Panc1 (cell line): ENCODE data around the gene DPAGT1. TPM values are rescaled to one million over a fixed set of nuclear protein-coding genes. Genes with fewer than 3 reads are reported as not detected.
A peak's percentile ranks its signal among the peaks of the same experiment; 100 is the strongest.

Experiments used
- ATAC-seq: fragments of 200-7000 bp; cut with Tn5 transposase; 2 replicates; pipeline ENCODE4 v1.9.1; 2020; ENCODE audit warnings: mild to moderate bottlenecking, moderate library complexity
- BruUV-seq: library from RNA; stranded (reverse); fragments of 400-500 nt; replicated peaks from 2 replicates; lab custom pipeline; 2021; lab: Mats Ljungman, UMichigan
- CTCF ChIA-PET: fragments of 300-600 bp; sonication (Branson Sonifier 250); formaldehyde crosslinking; loops from one replicate; lab custom pipeline; 2022; ENCODE audit warnings: antibody characterized with exemption; lab: Charles Lee
- POLR2A ChIA-PET: fragments of 300-600 bp; sonication (Branson Sonifier 250); formaldehyde crosslinking; loops from one replicate; lab custom pipeline; 2022; ENCODE audit warnings: antibody characterized with exemption; lab: Charles Lee
- DNase-seq: peaks from one replicate; pipeline ENCODE4 v3.0.0-alpha.2; 2010; ENCODE audit warnings: low read depth, low spot score
- H3K27ac ChIP-seq: 2 replicates; pipeline ENCODE4 v1.5.1; 2011; ENCODE audit warnings: mild to moderate bottlenecking, low read length, inconsistent platforms
- H3K27me3 ChIP-seq: fragments of 200-500 bp; sonication (Bioruptor generic); 2 replicates; pipeline ENCODE4 v1.6.0; 2014; ENCODE audit warnings: low read length, inconsistent platforms; ENCODE audit not compliant: control insufficient read depth, insufficient read depth
- H3K36me3 ChIP-seq: fragments of 200-500 bp; sonication (Bioruptor generic); 2 replicates; pipeline ENCODE4 v1.5.1; 2014; ENCODE audit warnings: inconsistent platforms, mild to moderate bottlenecking, low read length, moderate library complexity; ENCODE audit not compliant: control insufficient read depth, insufficient read depth
- H3K4me1 ChIP-seq: 2 replicates; pipeline ENCODE4 v1.5.1; 2011; ENCODE audit warnings: inconsistent platforms, mild to moderate bottlenecking, low read length, moderate library complexity; ENCODE audit not compliant: control insufficient read depth, insufficient read depth
- H3K4me3 ChIP-seq, 2 experiments: 2 replicates each; pipeline ENCODE4 v1.5.1; 2011 to 2012; ENCODE audit warnings: low read depth in 2 of 2, low read length in 2 of 2, mild to moderate bottlenecking in 2 of 2, inconsistent platforms in 1 of 2, moderate library complexity in 1 of 2
- H3K9me3 ChIP-seq: fragments of 200-500 bp; sonication (Bioruptor generic); 2 replicates; pipeline ENCODE4 v1.5.1; 2014; ENCODE audit warnings: low read depth, mild to moderate bottlenecking, inconsistent platforms, low read length, moderate library complexity; ENCODE audit not compliant: control insufficient read depth, insufficient read depth
- CTCF ChIP-seq: fragments of 450-650 bp; IDR thresholded peaks from 2 replicates; pipeline ENCODE4 v1.5.1; 2017; ENCODE audit warnings: mild to moderate bottlenecking
- POLR2AphosphoS5 ChIP-seq: IDR thresholded peaks from 2 replicates; pipeline ENCODE4 v1.6.1; 2012; ENCODE audit warnings: mild to moderate bottlenecking, low read depth, low read length, moderate library complexity
- REST ChIP-seq, 2 experiments: IDR thresholded peaks; 2 replicates each; pipeline ENCODE4 v1.6.1; 2011 to 2012; ENCODE audit warnings: low read depth in 2 of 2, control low read depth in 1 of 2, low read length in 1 of 2, mild to moderate bottlenecking in 1 of 2, moderate library complexity in 1 of 2; ENCODE audit not compliant: insufficient read depth in 1 of 2
- SIN3A ChIP-seq: IDR thresholded peaks from 2 replicates; pipeline ENCODE4 v1.6.1; 2012; ENCODE audit warnings: low read depth, mild to moderate bottlenecking, low read length, moderate library complexity, borderline replicate concordance; ENCODE audit not compliant: insufficient read depth
- TCF7L2 ChIP-seq: IDR thresholded peaks from 2 replicates; pipeline ENCODE4 v1.6.1; 2011; ENCODE audit warnings: mild to moderate bottlenecking, low read depth, low read length, inconsistent platforms
- in situ Hi-C: cut with HindIII; loops from 2 replicates; pipeline ENCODE4 v1.10.0; 2016; ENCODE audit warnings: low sequenced_read_pairs, low pct_unique_long_range_greater_than_20kb
- intact Hi-C: fragments of 100-400 bp; cut with micrococcal nuclease; formaldehyde crosslinking; loops from one replicate; pipeline ENCODE4 v1.10.0; 2022; ENCODE audit not compliant: unreplicated experiment
- total RNA-seq: library from RNA; stranded (reverse); gene quantifications from one replicate; pipeline ENCODE4 v1.2.1, GENCODE V29; 2021; ENCODE audit not compliant: unreplicated experiment

DPAGT1 gene
- total RNA-seq, 1 experiment from 2014 or later, result 72.1 TPM

GRCh38 chr11:119093942-119094815 is 7.5 kb downstream of the DPAGT1 start:
- DNase-seq (no peak), ATAC-seq (no peak; the same call in 1 of the 2 replicates)
- ChIA-PET POLR2A (interaction anchor here (0.6 to 0.7 kb wide), 2 partner anchors 9 to 116 kb away, joined by 3 read pairs; no protein-coding TSS in a partner anchor), CTCF (no interaction called here)
- Histone ChIP-seq H3K4me1 (peaks cover 18% of the 10 kb centered on the region), H3K4me3 (peak overlapping the region; percentile 81 to 94), H3K36me3 (peaks cover 12% of the 10 kb centered on the region), H3K9me3 (no peaks in the 10 kb centered on the region), H3K27me3 (no peaks in the 10 kb centered on the region), H3K27ac (peak overlapping the region; percentile 84)
- in situ Hi-C loops, result no loop called here
- TF ChIP-seq SIN3A (peak; percentile 11; the same call in 1 of the 2 replicates), POLR2AphosphoS5 (peak; percentile 59; the same call in 1 of the 2 replicates), TCF7L2 (no peak), CTCF (no peak), REST (IDR thresholded peaks at IDR 0.05; ENCODE audit: insufficient read depth in 1 of 2, low read depth in 2 of 2, low read length in 1 of 2) (no peak)
- TSS peak; percentile 87 for BruUV-seq
- intact Hi-C loops, result no loop called here

- TF ChIP-seq SIN3A (peak; percentile 30; the same call in 1 of the 2 replicates), CTCF (no peak), POLR2AphosphoS5 (no peak; the same call in 1 of the 2 replicates)
- Histone ChIP-seq H3K36me3 (peaks cover 12% of the 10 kb centered on the region), H3K4me1 (peaks cover 18% of the 10 kb centered on the region), H3K27me3 (no peaks in the 10 kb centered on the region), H3K27ac (peak overlapping the region; percentile 84), H3K9me3 (no peaks in the 10 kb centered on the region), H3K4me3 (peak overlapping the region; percentile 81 to 94)
- ATAC-seq (no peak), DNase-seq (no peak)
- ChIA-PET CTCF (interaction anchor here (0.5 kb wide), 1 partner anchor 294 kb away, joined by 4 read pairs; no protein-coding TSS in a partner anchor), POLR2A (no interaction called here)
- intact Hi-C loops, result no loop called here
- BruUV-seq, result no TSS peak
- in situ Hi-C loops, result no loop called here
Measured at GRCh38 chr11:119092880-119093842, 8.5 kb downstream of the DPAGT1 start.
